ENCODE data around the gene THEMIS.

THEMIS gene

DNA sequence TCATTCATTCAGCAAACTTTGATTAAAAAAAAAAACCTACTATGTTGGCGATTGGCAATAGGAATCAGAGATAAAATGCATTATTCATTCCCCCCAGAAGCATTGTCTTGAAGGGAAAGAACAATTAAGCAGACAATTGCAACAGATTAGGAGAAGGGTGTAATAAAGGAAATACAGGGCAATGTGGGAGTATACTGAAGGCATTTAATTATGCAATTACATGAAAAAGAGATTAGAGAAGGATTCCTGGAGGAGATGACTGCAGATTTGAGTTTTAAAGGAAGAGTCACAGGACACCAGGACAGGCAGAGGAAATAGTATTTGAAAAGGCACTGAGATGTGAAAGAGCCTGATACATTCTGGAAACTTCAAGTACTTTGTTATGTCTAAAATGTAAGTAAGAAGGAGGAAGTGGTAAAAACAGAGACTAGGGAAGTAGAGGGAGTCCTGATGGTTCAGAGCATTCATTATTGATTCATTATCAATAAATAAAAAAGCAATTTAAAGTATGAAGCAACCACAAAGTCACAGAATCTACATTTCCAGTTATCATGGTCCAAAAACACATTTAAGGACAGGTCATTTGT, 43.7 kb downstream of the THEMIS start:
- no peak for DNase-seq (ENCODE audit: extremely low read depth, low read depth)
- no peak for TF ChIP-seq CTCF (IDR thresholded peaks at IDR 0.05; ENCODE audit: low read depth, low read length, missing control alignments)
- H3K4me3 ChIP-seq (replicated peaks; ENCODE audit: low read depth, low read length): no peak overlapping the region

- no peak overlapping the region for H3K4me3 ChIP-seq (replicated peaks; ENCODE audit: low read depth, low read length)
- peak; percentile 27 for TF ChIP-seq CTCF (IDR thresholded peaks at IDR 0.05; ENCODE audit: low read depth, low read length, missing control alignments)
- no peak for DNase-seq (ENCODE audit: extremely low read depth, low read depth)
Measured at GRCh38 chr6:127855542-127856159, 45.2 kb downstream of the THEMIS start.

- TF ChIP-seq CTCF (IDR thresholded peaks at IDR 0.05; ENCODE audit: low read depth, low read length, missing control alignments): no peak
- DNase-seq (ENCODE audit: extremely low read depth, low read depth): no peak
- H3K4me3 ChIP-seq (replicated peaks; ENCODE audit: low read depth, low read length): no peak overlapping the region
Measured at GRCh38 chr6:127854009-127854408, 46.8 kb downstream of the THEMIS start.

- DNase-seq (ENCODE audit: extremely low read depth, low read depth): no peak
- H3K4me3 ChIP-seq (replicated peaks; ENCODE audit: low read depth, low read length): no peak overlapping the region
- no peak for TF ChIP-seq CTCF (IDR thresholded peaks at IDR 0.05; ENCODE audit: low read depth, low read length, missing control alignments)
Measured at GRCh38 chr6:127851197-127851596, 49.7 kb downstream of the THEMIS start.

- TF ChIP-seq CTCF (IDR thresholded peaks at IDR 0.05; ENCODE audit: low read depth, low read length, missing control alignments): no peak
Measured at GRCh38 chr6:127845242-127845641, 55.6 kb downstream of the THEMIS start.

GRCh38 chr6:127844529-127844928, 56.3 kb downstream of the THEMIS start:
- DNase-seq (ENCODE audit: extremely low read depth, low read depth): no peak
- H3K4me3 ChIP-seq (replicated peaks; ENCODE audit: low read depth, low read length): no peak overlapping the region
- TF ChIP-seq CTCF (IDR thresholded peaks at IDR 0.05; ENCODE audit: low read depth, low read length, missing control alignments): no peak

More at GRCh38 chr6:127845242-127845641, 55.6 kb downstream of the THEMIS start:
- no peak overlapping the region for H3K4me3 ChIP-seq (replicated peaks; ENCODE audit: low read depth, low read length)
- no peak for DNase-seq (ENCODE audit: extremely low read depth, low read depth)
